ENCODE data around the gene LCOR.
A peak's percentile ranks its signal among the peaks of the same experiment; 100 is the strongest.

LCOR gene

DNA sequence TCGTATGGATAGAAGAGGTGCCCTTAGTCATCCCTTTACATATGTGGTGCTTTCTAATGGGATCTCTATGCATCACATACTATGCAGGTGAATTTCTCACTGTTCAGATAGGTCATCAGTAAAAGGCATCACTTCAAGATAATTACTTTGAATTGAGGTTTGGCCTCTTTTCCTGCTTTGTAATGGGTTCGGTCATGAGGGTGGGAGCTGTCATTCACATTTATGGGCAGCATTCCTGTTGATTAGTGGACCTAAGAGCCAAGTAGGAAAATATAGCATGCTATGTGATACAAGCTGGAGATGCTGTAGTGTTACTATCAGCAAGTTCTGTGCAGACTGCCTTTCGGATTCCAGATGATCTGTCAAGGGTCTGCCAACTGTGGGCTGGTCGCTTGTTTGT lies 156.3 kb downstream of the LCOR start:
- DNase-seq = no peak

- DNase-seq = peak; percentile 78
Observed at GRCh38 chr10:96991313-96991841, 159.3 kb downstream of the LCOR start.

DNA sequence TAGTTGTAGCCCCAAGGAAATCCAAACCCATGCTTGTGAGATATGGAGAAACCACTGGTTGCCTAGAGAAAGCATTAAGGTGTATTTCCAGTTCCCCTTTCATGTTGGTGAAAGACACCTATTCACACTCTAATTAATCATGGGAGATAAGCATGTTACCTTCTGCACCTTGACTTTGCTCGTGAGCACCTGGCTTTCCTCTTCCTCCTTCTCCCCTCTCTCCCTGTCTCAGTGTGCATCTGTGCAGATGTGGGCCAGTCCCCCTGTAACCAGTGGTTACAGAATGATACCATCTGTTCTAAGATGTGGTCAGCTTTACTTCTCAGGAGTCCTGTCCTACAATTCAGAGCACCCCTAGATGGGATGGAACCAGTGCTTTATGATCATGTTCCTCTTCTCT lies 160.6 kb downstream of the LCOR start:
- DNase-seq = no peak

DNA sequence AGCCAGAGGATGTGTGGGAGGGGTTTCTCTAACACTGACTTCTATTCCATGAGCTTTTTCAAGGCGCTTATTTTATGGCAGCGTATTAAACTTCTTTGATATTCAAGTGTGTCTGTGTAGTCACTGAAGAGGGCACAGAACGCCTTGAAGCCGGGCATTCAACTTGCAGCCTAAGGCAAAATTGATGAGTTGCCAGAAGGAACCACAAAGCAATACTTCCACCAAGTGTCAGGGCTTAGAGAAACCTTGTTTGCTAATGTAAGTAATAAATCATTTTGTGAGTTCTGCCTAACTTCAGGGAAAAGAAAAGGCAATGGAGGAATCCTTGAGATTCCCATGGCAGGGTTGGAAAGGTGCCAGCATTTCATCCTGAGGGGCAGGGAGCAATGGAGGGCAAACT lies 163.8 kb downstream of the LCOR start:
- peak; percentile 56 for DNase-seq

- DNase-seq = no peak
Observed at GRCh38 chr10:96996275-96996965, 164.3 kb downstream of the LCOR start.

DNA sequence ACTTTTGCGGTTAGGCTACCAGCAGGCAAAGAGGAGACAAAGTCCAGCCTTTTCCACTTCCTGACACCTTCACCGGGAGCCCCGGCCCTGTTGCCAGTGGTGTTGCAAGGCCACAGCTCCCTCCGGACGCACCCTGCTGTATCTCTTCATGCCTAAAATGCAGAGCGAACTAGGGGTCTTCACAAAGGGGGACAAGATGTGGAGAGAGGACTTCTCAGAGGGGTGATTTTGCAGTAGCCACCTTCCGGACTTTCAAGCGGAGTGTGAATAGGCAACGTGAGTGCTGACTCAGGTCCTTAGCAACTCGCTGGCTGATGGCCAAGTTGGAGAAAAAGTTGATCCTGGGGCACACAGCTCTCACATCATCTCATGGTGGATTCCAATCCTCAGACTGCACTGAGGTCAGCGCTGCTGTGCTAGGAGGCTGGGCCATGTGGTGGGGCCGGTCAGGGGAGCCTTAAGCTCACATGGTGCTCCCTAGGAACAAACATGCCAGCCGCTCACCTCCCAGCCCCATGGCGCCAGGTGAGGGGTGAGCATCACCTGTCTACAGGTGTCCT lies 166.3 kb downstream of the LCOR start:
- DNase-seq = peak; percentile 72

- DNase-seq = no peak
Observed at GRCh38 chr10:96999337-96999736, 167.2 kb downstream of the LCOR start.

DNA sequence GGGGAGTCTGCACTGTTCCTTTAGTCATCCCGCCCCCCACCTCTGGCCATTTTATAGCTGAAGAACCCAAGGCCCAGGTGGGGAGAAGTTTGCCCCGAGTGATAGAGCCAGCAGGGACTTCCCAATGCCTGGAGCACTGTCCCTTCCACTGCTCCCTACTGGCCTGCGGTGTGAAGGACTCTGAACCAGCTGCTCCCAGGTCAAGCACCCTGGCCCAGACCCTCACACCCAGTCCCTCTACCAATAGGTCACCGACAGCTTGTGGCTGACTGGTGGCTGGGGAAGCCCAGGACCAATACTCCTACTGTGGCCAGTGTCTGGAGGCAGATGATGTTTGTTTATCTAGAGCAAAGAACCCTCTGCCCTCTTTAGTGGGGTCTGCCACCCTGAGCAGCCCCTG lies 167.9 kb downstream of the LCOR start:
- no peak for DNase-seq

DNA sequence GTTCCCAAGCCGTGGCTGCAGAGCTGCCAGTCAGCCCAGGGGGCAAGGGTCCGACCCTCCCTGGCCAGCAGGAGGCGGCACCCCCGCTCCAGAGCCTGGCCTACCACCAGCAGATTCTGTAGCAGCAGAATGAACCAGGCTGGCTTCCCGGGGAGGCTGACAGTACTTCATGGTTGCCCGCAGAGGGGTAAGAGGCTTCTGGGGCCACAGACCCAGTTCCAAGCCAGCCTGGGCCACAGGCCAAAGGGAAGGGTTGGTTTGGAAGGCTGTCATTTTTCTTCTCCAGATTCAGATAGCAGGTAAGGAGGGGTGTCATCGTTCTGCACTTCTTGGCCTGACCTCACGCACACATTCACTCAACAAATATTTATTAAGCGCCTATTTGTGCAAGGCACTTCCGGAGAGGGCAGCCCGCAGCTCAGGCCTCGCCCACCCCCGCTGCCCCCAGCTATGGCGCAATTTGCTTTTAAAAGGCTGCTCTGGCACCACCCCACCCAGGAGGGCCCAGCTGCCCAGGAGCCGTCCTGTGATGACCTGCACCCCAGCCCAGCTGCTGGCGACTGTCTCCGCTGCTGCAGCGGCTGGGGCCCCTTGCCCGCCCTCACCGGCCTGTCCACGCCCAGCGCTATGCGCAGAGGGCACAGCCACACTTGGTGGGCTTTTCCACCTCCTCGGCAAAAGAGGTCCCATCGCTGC lies 168.5 kb downstream of the LCOR start:
- no peak for DNase-seq

- no peak for DNase-seq
Observed at GRCh38 chr10:97001183-97001991, 169.3 kb downstream of the LCOR start.

GRCh38 chr10:97002670-97003069 lies 170.6 kb downstream of the LCOR start:
- DNase-seq = no peak

DNA sequence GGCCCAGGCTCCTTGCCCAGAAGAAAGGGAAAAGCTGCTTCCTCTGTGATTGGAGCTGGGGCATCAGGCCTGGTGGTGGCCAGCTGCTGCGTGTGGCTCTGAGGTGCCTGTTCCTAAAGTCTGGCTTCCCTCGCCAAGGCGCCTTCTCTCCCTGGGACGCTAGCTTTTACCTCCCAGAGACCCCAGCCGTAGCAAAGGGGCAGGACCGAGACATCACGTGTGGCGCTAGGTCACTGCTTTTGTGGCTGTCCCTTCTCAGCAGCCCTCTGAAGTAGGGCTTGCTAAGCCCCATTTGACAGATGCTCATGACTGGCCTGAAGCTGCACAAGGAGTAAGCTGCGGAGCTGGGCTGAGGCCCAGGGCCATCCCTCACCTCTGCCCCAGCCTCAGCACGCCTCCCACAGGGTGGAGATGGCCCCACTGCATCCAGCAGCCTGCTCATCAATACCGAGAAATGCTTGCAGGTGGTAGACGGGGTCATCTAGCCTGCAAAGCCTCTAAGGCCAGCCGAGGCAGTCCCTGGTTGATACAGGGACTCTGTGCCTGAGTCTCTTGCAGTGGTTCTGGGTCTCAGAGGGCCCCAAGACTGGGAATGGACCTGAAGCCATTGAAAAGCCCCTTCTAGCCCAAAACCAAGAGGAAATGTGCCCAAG lies 171.2 kb downstream of the LCOR start:
- DNase-seq = no peak

DNA sequence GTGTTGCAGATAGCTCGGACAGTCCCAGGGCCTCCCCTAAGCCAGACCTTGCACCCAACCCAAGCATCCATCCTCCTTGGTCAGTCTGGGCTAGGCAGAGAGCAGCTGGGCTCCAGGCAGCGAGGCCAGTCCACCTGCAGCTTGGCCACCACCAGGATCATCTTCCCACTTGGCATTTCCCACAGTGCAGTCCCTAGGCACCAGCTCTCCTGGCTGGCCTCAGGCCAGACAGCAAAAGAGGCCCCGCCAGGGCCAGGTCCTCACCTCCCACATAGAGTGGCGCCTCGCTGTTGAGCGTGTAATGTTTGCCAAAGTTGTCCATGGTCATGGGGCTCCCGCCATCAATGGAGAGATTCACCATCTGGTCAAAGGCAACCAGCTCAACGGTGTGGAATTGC lies 171.7 kb downstream of the LCOR start:
- no peak for DNase-seq

GRCh38 chr10:97004591-97004990 lies 172.5 kb downstream of the LCOR start:
- no peak for DNase-seq

DNA sequence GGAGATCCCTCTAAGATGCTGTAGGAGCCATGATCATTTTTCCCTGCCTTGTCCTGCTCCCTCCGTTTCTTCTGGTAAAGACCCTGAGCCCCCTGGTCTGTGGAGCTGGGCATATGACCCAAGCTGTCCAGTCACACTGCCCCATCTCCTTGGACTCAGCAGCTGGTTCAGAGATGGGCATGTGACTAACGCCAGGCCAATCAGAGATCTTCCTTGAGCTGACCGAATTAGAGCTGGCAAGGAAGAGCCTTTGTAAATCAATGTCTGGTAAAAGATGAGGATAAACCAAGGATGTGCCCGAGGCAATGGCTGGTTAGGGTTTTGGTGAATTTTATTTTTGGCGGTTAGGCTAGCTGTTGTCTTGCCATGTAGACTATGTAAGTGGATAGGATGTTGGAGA lies 173.3 kb downstream of the LCOR start:
- no peak for DNase-seq

- DNase-seq = no peak
Observed at GRCh38 chr10:97006364-97006763, 174.3 kb downstream of the LCOR start.

GRCh38 chr10:97007417-97007816 lies 175.3 kb downstream of the LCOR start:
- no peak for DNase-seq

DNA sequence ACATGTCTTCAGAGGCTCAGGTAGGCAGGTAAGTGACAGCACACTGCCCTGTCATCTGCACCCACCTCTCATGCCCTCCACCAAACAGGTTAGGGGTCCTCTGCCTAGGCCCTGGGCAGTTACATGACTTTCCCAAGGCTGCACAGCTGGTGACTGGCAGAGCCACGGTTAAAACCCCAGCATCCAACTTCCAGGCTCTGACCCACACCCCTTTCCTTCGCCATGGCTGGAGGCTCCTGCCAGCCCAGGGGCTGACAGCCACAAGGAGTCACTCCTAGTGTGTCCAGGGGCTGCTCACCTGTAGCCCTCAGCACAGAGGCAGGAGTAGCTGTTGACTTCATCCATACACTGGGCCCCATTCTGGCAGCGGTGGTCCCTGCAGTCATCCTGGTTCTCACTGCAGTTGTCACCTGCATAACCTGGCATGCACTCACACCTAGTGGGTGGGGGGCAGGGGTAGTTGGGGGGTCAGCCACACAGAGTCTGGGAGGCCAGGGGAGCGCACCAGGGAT lies 178.7 kb downstream of the LCOR start:
- no peak for DNase-seq

- DNase-seq = no peak
Observed at GRCh38 chr10:97011397-97011796, 179.3 kb downstream of the LCOR start.

- no peak for DNase-seq
Observed at GRCh38 chr10:97012470-97012869, 180.4 kb downstream of the LCOR start.

DNA sequence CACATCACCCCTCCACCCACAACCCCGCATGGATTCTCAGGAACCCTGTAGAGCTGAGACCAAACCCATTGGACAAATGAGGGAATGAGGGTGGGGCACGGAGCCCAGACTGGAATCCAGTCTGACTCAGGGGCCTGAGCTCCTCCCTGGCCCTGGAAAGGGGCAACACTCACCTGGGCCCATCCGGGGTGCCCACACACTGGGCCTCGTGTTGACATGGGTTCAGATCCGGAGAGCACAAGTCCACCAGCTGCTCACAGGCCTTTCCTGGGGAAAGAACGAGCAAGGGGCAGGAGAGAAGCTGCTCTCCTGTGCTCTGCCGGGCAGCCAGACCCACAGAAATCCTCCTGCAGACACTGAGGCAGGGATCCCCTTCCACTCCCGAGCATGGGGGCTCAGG lies 181.5 kb downstream of the LCOR start:
- no peak for DNase-seq

GRCh38 chr10:97013983-97014382 lies 181.9 kb downstream of the LCOR start:
- DNase-seq = no peak
